SU-DHL-6 (cell line): ENCODE data around the gene SUPT20HL1.

Source experiments
- H2AFZ ChIP-seq: fragments of 200-600 bp; sonication (generic); 2 replicates; pipeline ENCODE4 v1.6.1; 2014; ENCODE audit warnings: low read depth, mild to moderate bottlenecking, moderate library complexity, mixed read lengths, antibody characterized with exemption, low read length; ENCODE audit not compliant: severe bottlenecking
- H3F3A ChIP-seq: fragments of 200-600 bp; shearing (Covaris generic); 2 replicates; pipeline ENCODE4 v1.6.0; 2016; ENCODE audit warnings: antibody characterized with exemption, mild to moderate bottlenecking; ENCODE audit not compliant: insufficient read depth
- H3K27ac ChIP-seq: fragments of 200-600 bp; sonication (generic); 2 replicates; pipeline ENCODE4 v1.5.1; 2016; ENCODE audit warnings: low read depth, mild to moderate bottlenecking, low read length, moderate library complexity, mixed read lengths
- H3K27me3 ChIP-seq: fragments of 200-600 bp; sonication (generic), shearing (Covaris generic); 2 replicates; pipeline ENCODE4 v1.6.0; 2014; ENCODE audit warnings: mild to moderate bottlenecking, low read length
- H3K36me3 ChIP-seq: fragments of 200-600 bp; sonication (generic); 2 replicates; pipeline ENCODE4 v1.6.1; 2014; ENCODE audit warnings: mild to moderate bottlenecking, low read length, mixed read lengths
- H3K4me2 ChIP-seq: fragments of 300-600, 200-600 bp; shearing (Covaris generic), sonication (generic); 2 replicates; pipeline ENCODE4 v1.6.0; 2014; ENCODE audit warnings: low read length, low read depth, mild to moderate bottlenecking; ENCODE audit not compliant: poor library complexity, severe bottlenecking
- H3K4me3 ChIP-seq: fragments of 200-600 bp; sonication (generic); 2 replicates; pipeline ENCODE4 v1.5.1; 2014; ENCODE audit warnings: antibody characterized with exemption, low read length, mild to moderate bottlenecking, mixed read lengths; ENCODE audit not compliant: insufficient read depth, poor library complexity, severe bottlenecking
- H3K79me2 ChIP-seq: fragments of 200-600 bp; sonication (generic); 2 replicates; pipeline ENCODE4 v1.6.1; 2014; ENCODE audit warnings: mild to moderate bottlenecking, low read length, moderate library complexity; ENCODE audit not compliant: insufficient read depth
- H3K9ac ChIP-seq: fragments of 200-600 bp; sonication (generic); 2 replicates; pipeline ENCODE4 v1.7.0; 2014; ENCODE audit warnings: mild to moderate bottlenecking, low read length
- H3K9me2 ChIP-seq: fragments of 200-600 bp; sonication (generic); replicated peaks from 2 replicates; pipeline ENCODE4 v1.6.1; 2014; ENCODE audit warnings: low read length; ENCODE audit not compliant: insufficient read depth
- H3K9me3 ChIP-seq: fragments of 200-600 bp; sonication (generic); 2 replicates; pipeline ENCODE4 v1.6.1; 2014; ENCODE audit warnings: low read length, mixed read lengths; ENCODE audit not compliant: insufficient read depth
- H4K20me1 ChIP-seq: fragments of 200-600 bp; sonication (generic); 2 replicates; pipeline ENCODE4 v1.6.1; 2014; ENCODE audit warnings: low read depth, mild to moderate bottlenecking, antibody characterized with exemption, low read length, moderate library complexity, mixed read lengths
- CTCF ChIP-seq: fragments of 200-600 bp; sonication (generic); IDR thresholded peaks from one replicate; pipeline ENCODE4 v1.5.1; 2017; ENCODE audit warnings: antibody characterized with exemption, mild to moderate bottlenecking, low read length, moderate library complexity; ENCODE audit not compliant: insufficient read depth, poor library complexity, severe bottlenecking
- EZH2phosphoT487 ChIP-seq: fragments of 200-600 bp; sonication (generic), shearing (Covaris generic); conservative IDR thresholded peaks from 2 replicates; pipeline ENCODE4 v1.6.1; 2018; ENCODE audit warnings: mild to moderate bottlenecking, antibody characterized with exemption, low read length, moderate library complexity, mixed read lengths

The SUPT20HL1 gene

DNA sequence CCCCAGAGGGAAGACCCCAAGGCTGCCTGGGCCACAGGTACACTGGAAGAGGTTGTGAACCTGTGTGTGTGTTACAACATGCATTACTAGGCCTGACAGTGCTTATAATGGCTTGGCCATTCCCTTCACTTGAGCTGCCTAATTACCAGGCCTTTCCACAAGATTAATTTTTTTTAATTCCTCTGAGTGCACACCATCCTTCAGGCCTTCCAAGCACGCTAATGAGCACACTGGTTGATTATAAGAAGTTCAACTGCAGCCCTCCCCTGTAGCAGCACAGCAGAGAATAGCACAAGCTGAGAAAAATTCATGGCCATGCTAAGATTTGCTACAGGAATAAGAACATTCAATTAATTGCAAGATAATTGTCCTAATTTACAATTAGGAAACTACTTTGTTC is 44.3 kb upstream of the SUPT20HL1 start:
- H3F3A ChIP-seq, result no peaks in the 10 kb centered on the region
- no peaks in the 10 kb centered on the region for H3K9me2 ChIP-seq
- H3K27me3 ChIP-seq, result no peaks in the 10 kb centered on the region
- H2AFZ ChIP-seq, result no peak overlapping the region
- H3K36me3 ChIP-seq, result no peaks in the 10 kb centered on the region
- H4K20me1 ChIP-seq, result no peaks in the 10 kb centered on the region
- no peak overlapping the region for H3K9ac ChIP-seq
- H3K9me3 ChIP-seq, result no peaks in the 10 kb centered on the region
- no peak overlapping the region for H3K4me2 ChIP-seq
- no peak overlapping the region for H3K4me3 ChIP-seq
- H3K79me2 ChIP-seq, result no peaks in the 10 kb centered on the region
- TF ChIP-seq EZH2phosphoT487 (no peak), CTCF (no peak)
- no peak overlapping the region for H3K27ac ChIP-seq

- no peak overlapping the region for H3K4me3 ChIP-seq
- no peaks in the 10 kb centered on the region for H4K20me1 ChIP-seq
- H3K27me3 ChIP-seq, result no peaks in the 10 kb centered on the region
- no peaks in the 10 kb centered on the region for H3K9me3 ChIP-seq
- no peaks in the 10 kb centered on the region for H3F3A ChIP-seq
- no peak for TF ChIP-seq EZH2phosphoT487
- TF ChIP-seq CTCF, result no peak
- no peak overlapping the region for H3K27ac ChIP-seq
- no peaks in the 10 kb centered on the region for H3K79me2 ChIP-seq
- H3K4me2 ChIP-seq, result no peak overlapping the region
- H2AFZ ChIP-seq, result no peak overlapping the region
- H3K9ac ChIP-seq, result no peak overlapping the region
- no peaks in the 10 kb centered on the region for H3K36me3 ChIP-seq
- H3K9me2 ChIP-seq, result no peaks in the 10 kb centered on the region
Measured at GRCh38 chrX:24317567-24317966, 42.9 kb upstream of the SUPT20HL1 start.

GRCh38 chrX:24321741-24322395 is 38.6 kb upstream of the SUPT20HL1 start:
- Histone ChIP-seq H4K20me1 (no peaks in the 10 kb centered on the region), H3K4me3 (no peak overlapping the region), H3K79me2 (no peaks in the 10 kb centered on the region), H3K36me3 (no peaks in the 10 kb centered on the region), H3K27me3 (no peaks in the 10 kb centered on the region), H3K4me2 (no peak overlapping the region), H3K27ac (no peak overlapping the region), H2AFZ (no peak overlapping the region), H3K9me3 (no peaks in the 10 kb centered on the region), H3F3A (no peaks in the 10 kb centered on the region), H3K9me2 (no peaks in the 10 kb centered on the region), H3K9ac (no peak overlapping the region)
- TF ChIP-seq CTCF (no peak), EZH2phosphoT487 (no peak)
